ENCODE results near the gene ITGBL1.

ITGBL1 gene

DNA sequence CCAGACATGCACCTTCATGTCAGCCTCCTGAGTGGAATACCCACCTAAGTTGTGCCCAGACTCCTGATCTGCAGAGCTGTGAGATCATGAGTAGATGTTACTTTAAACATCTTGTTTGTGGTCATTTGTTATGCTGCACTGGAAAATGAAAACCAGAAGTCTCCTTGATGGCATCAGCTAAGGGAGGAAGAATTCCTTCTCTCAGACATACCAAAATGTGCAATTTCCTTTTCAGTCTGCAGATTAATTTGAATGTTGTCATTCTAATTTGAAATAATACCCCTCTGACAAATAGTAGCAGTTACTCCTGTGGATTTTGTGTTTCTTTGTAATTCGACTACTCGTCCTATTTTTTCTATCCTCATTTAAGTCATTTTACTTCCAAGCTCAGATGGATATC is 59.3 kb downstream of the ITGBL1 start:
- no peak for DNase-seq
- TF ChIP-seq GATA1 (IDR thresholded peaks at IDR 0.05; ENCODE audit: low read depth, low read length) (no peak), POLR2A (IDR thresholded peaks at IDR 0.05; ENCODE audit: low read length) (no peak)

- DNase-seq: no peak
- no peak for TF ChIP-seq GATA1 (IDR thresholded peaks at IDR 0.05; ENCODE audit: low read depth, low read length)
- no peak for TF ChIP-seq POLR2A (IDR thresholded peaks at IDR 0.05; ENCODE audit: low read length)
These were observed 60.2 kb downstream of the ITGBL1 start for GRCh38 chr13:101512650-101513049.

DNA sequence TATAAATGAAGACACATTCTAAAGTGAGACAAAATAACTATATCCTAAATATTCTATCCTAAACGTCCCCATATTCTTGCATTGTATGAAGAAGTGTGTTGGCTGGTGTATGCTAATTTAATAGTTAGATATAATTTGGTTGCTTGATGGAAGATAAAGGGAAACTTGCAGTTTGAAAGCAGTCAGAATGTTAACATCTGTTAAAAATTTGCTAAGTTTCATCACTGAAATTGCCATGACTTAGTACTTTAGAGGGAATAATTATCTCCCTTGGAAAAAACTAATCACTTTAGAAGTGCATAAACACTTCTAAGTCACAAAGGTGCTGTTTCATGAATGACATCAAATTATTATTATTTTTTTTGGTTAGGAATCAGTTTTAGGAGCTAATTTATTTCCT is 61.6 kb downstream of the ITGBL1 start:
- TF ChIP-seq GATA1 (IDR thresholded peaks at IDR 0.05; ENCODE audit: low read depth, low read length) (no peak), POLR2A (IDR thresholded peaks at IDR 0.05; ENCODE audit: low read length) (no peak)
- DNase-seq: no peak

DNA sequence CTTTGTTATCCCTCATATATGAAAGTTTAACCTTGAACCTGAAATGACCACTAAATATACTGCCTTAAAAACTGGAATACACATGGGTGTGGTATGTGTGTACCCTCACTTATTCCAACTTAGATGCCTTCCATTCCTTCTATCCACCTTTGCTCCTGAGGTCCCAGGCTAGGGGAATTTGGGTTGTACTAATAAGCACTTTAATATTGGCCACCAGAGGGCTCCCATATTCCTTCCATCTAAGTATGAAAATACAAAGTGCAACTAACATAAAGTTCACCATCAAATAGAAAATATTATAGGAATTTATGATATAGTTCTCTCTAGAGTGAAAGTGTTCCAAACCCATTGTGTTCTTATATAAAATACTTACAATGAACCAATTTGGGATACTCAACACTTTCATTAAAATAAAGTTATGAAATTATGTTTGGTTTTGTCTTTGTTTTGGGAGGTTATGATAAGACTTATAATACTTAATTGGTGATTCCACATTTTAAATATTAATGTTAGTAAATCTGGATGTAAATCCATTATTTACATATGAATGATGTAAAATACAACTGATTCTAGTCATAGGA is 62.3 kb downstream of the ITGBL1 start:
- TF ChIP-seq GATA1 (IDR thresholded peaks at IDR 0.05; ENCODE audit: low read depth, low read length) (no peak), POLR2A (IDR thresholded peaks at IDR 0.05; ENCODE audit: low read length) (no peak)
- DNase-seq: peak; percentile 74 to 83

DNA sequence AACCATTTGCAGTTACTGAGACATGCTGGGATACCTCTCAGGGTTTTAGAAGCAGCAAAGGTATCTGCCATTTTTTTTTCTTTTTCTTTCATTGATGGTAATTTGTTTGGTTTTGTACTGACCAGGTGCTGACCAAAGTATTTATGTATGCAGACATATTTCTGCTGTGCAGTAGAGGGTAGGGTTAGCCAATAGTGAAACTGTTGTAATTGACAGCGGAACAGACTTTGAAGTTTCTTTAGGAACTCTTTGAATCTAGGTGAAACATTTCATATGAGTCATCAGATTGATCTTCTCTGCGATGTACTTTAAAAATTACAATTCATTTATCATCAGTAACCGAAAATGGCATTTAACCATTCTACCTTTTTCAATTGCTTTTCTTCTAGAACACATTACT is 63.0 kb downstream of the ITGBL1 start:
- TF ChIP-seq POLR2A (IDR thresholded peaks at IDR 0.05; ENCODE audit: low read length): no peak
- DNase-seq: no peak

- TF ChIP-seq POLR2A (IDR thresholded peaks at IDR 0.05; ENCODE audit: low read length) (no peak), GATA1 (IDR thresholded peaks at IDR 0.05; ENCODE audit: low read depth, low read length) (no peak)
- DNase-seq: no peak
These were observed 63.8 kb downstream of the ITGBL1 start for GRCh38 chr13:101516262-101516661.

DNA sequence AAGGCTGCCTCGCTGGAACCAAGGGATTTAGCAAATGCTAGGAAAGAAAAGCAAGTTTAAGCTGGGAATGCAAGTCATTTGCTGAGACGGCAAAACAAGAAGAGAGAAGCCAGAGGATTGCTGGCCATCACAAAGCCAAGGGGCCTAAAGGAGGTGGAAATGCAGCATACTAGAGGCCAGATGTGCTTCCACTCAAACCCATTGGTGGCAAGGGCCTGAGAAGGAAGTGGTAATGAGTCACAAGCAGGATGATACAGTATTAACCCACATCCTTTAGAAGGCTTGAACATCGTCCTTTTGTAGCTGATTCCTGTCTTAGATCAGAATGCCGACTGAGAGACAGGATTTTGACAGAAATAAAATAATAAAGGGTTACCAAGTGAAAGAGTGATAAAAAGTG is 68.2 kb downstream of the ITGBL1 start:
- TF ChIP-seq GATA1 (IDR thresholded peaks at IDR 0.05; ENCODE audit: low read depth, low read length) (no peak), POLR2A (IDR thresholded peaks at IDR 0.05; ENCODE audit: low read length) (no peak)
- no peak for DNase-seq

- TF ChIP-seq GATA1 (IDR thresholded peaks at IDR 0.05; ENCODE audit: low read depth, low read length) (no peak), POLR2A (IDR thresholded peaks at IDR 0.05; ENCODE audit: low read length) (no peak)
- DNase-seq: no peak
These were observed 68.9 kb downstream of the ITGBL1 start for GRCh38 chr13:101521371-101521770.

- DNase-seq: no peak
These were observed 70.1 kb downstream of the ITGBL1 start for GRCh38 chr13:101522607-101523006.

GRCh38 chr13:101523154-101524131 is 71.0 kb downstream of the ITGBL1 start:
- DNase-seq: peak in 1 of 2 experiments; percentile 11
- TF ChIP-seq POLR2A (IDR thresholded peaks at IDR 0.05; ENCODE audit: low read length): no peak
- TF ChIP-seq GATA1 (IDR thresholded peaks at IDR 0.05; ENCODE audit: low read depth, low read length): no peak

More at GRCh38 chr13:101522607-101523006, 70.1 kb downstream of the ITGBL1 start:
- no peak for TF ChIP-seq GATA1 (IDR thresholded peaks at IDR 0.05; ENCODE audit: low read depth, low read length)
- no peak for TF ChIP-seq POLR2A (IDR thresholded peaks at IDR 0.05; ENCODE audit: low read length)

DNA sequence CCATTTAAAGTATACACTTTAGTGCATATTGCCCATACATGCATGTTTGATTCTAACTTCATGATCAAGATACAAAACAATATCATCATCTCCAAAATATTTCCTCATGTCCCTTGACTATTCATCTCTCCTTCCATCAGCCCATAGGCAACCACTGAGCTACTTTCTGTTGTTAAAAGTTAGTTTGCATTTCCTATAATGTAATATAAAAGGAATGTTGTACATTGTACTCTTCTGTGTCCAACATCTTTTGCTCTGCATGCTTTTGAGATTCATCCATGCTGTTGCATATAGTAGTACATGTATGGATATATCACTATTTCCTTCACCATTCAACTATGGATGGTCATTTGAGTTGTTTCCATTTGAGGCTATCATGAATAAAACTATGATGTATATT is 74.7 kb downstream of the ITGBL1 start:
- no peak for DNase-seq
- TF ChIP-seq POLR2A (IDR thresholded peaks at IDR 0.05; ENCODE audit: low read length) (no peak), GATA1 (IDR thresholded peaks at IDR 0.05; ENCODE audit: low read depth, low read length) (no peak)

DNA sequence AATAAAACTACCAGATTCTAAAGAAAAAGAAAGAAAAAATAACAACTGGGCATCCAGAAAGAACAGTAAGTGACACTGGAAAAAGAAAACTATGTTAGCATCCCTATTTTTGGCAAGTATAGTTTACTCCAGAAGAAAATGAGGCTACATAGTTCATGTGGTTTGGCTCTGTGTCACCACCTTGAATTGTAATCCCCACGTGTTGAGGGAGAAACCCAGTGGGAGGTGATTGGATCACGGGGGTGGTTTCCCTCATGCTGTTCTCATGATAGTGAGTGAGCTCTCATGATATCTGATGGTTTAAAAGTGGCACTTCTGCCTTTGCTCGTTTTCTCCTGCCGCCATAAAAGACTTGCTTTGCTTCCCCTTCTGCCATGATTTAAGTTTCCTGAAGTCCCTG is 76.9 kb downstream of the ITGBL1 start:
- no peak for TF ChIP-seq GATA1 (IDR thresholded peaks at IDR 0.05; ENCODE audit: low read depth, low read length)
- no peak for TF ChIP-seq POLR2A (IDR thresholded peaks at IDR 0.05; ENCODE audit: low read length)
- peak; percentile 54 to 77 for DNase-seq

DNA sequence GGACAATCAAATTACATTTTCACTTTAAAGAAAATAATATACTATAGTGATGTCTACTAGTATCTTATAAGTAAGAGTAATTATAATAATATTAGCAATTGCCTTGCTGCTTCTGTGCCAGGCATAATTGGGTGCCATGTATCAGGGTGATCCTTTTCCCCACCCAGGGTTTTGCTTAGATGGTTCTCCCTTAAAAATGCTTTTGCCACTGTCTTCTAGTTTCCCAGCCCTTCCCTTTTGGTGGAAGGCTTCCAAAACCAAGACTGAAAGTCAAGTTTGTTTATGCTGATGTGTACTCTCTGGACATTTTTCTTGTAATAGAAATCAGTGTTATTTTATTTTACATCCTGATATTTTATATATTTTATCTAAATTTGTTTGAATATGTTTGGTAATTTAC is 77.8 kb downstream of the ITGBL1 start:
- TF ChIP-seq POLR2A (IDR thresholded peaks at IDR 0.05; ENCODE audit: low read length) (no peak), GATA1 (IDR thresholded peaks at IDR 0.05; ENCODE audit: low read depth, low read length) (no peak)

DNA sequence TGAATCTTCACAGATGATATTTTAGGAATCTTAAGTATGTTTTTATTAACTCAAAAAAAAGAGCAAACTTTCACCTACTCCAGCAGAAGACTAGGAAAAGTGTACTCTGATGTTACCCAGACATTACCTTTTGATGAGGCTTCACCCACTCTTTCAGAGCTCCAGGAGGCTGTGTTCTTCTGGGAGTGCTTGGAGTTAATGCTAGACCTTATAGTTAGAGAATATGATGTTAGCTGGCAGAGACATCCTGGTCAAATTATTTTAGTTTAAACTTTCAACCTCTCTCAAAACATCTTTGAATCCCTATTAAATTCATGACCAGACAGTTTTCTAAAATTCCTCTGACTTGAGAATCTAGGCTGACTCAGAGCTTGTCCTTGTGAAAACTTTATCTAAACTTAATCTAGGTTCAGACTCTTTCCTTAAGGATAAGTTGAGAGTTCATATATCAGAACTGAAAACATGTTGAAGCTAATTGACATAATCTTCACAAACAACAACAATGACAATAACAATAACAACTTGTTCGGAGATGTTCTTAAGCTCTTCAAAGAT is 82.8 kb downstream of the ITGBL1 start:
- no peak for TF ChIP-seq GATA1 (IDR thresholded peaks at IDR 0.05; ENCODE audit: low read depth, low read length)
- TF ChIP-seq POLR2A (IDR thresholded peaks at IDR 0.05; ENCODE audit: low read length): no peak
- no peak for DNase-seq

More for the DNA sequence above, 77.8 kb downstream of the ITGBL1 start:
- DNase-seq: no peak

All from erythroblast (primary cell).